GM19463 (cell line): ENCODE data around the gene HLA-DRB5.
"Not testable (repeated sequence)": the region's sequence is repeated elsewhere in the genome, so short reads cannot be mapped to it uniquely, and the experiment has no call there.

Source experiments
- ATAC-seq: cut with Tn5 transposase; IDR thresholded peaks from one replicate; pipeline ENCODE4 v1.9.1; 2021; ENCODE audit warnings: mild to moderate bottlenecking, moderate library complexity; ENCODE audit not compliant: unreplicated experiment

The HLA-DRB5 gene

GRCh38 chr6:32529697-32530430 lies at the start of gene HLA-DRB5:
TSS of gene HLA-DRB5 (minus strand) at chr6:32530287. CDS start at chr6:32530224, 63 bp downstream.
- no peak for ATAC-seq

- ATAC-seq: no peak
These were observed 48.9 kb upstream of the HLA-DRB5 start for GRCh38 chr6:32578962-32579361.

- ATAC-seq: not testable (repeated sequence)
These were observed 47.4 kb upstream of the HLA-DRB5 start for GRCh38 chr6:32577493-32577892.

GRCh38 chr6:32576250-32576649 lies 46.2 kb upstream of the HLA-DRB5 start:
- ATAC-seq: no peak

GRCh38 chr6:32570363-32570905 lies 40.3 kb upstream of the HLA-DRB5 start:
- ATAC-seq: no peak

GRCh38 chr6:32568561-32568960 lies 38.5 kb upstream of the HLA-DRB5 start:
- no peak for ATAC-seq

- ATAC-seq: no peak
These were observed 36.9 kb upstream of the HLA-DRB5 start for GRCh38 chr6:32566957-32567356.

GRCh38 chr6:32565511-32565910 lies 35.4 kb upstream of the HLA-DRB5 start:
- no peak for ATAC-seq

GRCh38 chr6:32562940-32563339 lies 32.9 kb upstream of the HLA-DRB5 start:
- no peak for ATAC-seq

GRCh38 chr6:32559747-32560146 lies 29.7 kb upstream of the HLA-DRB5 start:
- no peak for ATAC-seq

- ATAC-seq: no peak
These were observed 28.5 kb upstream of the HLA-DRB5 start for GRCh38 chr6:32558426-32559057.

GRCh38 chr6:32554116-32554965 lies 24.3 kb upstream of the HLA-DRB5 start:
- ATAC-seq: no peak

- ATAC-seq: no peak
These were observed 23.1 kb upstream of the HLA-DRB5 start for GRCh38 chr6:32553037-32553742.

- ATAC-seq: no peak
These were observed 21.3 kb upstream of the HLA-DRB5 start for GRCh38 chr6:32551410-32551809.

- no peak for ATAC-seq
These were observed 9.8 kb upstream of the HLA-DRB5 start for GRCh38 chr6:32539839-32540238.

GRCh38 chr6:32530431-32530793 lies 325 bp upstream of the HLA-DRB5 start:
- ATAC-seq: not testable (repeated sequence)

GRCh38 chr6:32522302-32523047 lies 7.6 kb downstream of the HLA-DRB5 start:
- ATAC-seq: no peak

GRCh38 chr6:32519910-32520258 lies 10.2 kb downstream of the HLA-DRB5 start:
- ATAC-seq: no peak

- ATAC-seq: no peak
These were observed 10.8 kb downstream of the HLA-DRB5 start for GRCh38 chr6:32519118-32519909.
